ENCODE results near the gene MTA1.
A peak's percentile ranks its signal among the peaks of the same experiment; 100 is the strongest.

MTA1 gene

DNA sequence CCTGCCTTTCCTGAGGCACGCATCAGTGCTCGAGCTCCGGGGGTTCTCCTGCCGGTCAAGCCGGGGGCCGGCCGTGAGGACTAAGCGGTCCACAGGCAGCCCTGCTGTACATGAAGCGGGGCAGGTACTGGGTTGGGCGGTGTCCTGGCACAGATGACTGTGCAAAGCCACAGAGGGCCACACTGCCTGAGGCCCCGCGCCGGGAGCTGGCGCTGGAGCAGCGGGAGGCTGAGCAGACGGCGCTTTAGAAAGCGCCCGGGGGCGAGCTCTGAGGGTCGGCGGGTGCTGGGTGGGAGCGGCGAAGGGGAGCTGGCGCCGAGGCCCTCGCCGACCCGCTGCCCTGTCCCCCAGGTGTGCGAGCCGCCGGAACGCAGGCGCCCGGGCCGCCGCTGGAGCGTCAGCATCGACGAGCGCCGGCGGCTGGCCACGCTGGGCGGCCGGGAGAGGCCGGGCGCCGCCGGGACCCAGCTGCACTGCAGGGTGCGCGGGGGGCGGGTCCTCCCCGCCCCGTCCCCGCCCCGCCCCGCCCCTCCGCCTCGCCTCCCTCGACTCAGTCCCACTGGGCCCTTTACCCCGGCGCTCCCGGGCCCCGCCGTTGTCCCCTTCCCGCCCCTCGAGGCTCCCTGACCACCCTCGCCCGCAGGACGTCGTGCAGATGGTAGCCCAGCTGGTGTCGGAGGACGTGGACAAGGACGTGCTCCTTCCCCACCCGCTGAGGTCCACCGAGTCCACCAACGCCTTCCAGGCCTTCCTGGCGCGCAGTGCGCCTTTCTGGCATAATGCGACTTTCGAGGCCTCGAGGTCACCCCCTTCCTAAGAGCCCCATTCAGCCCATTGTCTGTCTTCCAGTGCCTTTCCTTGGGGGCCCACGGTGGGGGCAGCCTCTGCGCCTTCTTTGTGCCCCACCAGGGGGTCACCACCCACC is 8.3 kb upstream of the MTA1 start:
- no peak for DNase-seq

DNA sequence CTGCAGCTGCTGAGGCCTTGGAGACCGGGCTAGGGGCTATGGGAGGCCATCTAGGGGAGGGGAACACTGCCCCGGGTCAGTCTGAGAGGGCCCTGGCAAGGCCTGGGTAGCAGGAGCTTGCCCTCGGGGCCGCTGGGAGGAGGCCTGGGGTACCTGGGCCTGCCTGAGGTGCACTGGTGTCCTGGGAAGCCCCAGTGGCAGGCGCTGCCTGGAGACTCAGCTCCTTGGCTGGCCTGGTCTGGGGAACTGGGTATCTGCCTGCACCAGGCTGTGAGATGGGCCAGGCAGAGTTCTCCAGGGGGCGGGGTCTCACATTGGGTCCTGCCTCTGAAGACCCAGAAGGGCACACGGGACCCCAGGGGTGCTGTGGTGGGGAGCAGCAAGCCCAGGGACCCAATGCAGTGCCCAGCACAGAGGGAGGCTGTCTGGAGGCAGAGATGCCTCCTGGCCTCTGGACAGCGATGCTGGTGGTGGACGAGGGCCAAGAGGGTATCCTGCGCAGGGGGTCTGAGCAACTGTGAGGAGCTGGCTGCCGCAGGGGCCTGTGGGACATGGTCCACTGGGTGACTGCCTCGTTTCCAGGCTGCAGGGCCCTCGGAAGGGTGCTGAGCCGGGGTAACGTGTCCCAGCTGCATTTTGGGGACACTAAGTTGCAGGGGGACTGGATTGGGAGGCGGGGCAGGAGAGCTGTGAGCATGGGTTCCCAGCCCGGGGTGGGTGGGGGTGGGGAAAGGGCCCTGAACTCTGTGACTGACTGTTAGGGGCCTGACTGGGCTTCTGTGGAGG is 7.4 kb upstream of the MTA1 start:
- DNase-seq = no peak

DNA sequence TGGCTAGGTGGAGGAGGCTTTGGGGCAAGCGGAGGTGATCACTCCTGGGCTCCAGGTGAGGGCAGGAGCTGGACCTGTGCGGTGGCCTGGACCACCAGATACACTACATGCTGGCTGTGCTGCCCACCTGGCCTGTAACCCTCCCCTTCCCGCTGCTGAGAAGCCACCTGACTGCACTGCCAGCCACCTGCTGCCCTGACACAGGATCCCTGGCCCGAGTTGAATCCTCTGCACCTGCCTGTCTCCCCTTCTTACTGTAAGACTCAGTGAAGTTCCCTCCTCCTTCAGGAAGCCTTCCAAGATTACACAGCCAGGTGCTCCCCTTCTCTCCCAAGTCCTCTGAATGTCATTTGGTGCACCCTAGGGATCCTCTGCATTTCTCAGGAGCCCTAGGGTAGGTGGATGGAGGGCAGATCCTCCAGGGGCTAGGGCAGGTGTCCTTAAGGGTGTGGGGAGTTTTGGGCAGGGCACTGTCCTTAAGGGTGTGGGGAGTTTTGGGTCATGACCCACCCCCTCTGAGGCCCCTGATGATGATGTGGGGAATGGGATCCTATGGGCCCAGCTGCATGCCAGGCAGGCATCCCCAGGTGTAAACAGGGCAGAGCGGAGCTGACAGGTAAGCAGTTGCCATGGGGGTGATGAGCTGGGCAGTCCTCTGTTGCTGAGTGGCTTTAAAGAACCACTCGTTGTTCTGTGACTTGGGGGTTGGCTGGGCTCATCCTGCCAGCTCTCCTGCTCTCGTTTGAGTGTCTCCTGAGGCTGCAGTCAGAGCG is 6.7 kb upstream of the MTA1 start:
- no peak for DNase-seq

DNA sequence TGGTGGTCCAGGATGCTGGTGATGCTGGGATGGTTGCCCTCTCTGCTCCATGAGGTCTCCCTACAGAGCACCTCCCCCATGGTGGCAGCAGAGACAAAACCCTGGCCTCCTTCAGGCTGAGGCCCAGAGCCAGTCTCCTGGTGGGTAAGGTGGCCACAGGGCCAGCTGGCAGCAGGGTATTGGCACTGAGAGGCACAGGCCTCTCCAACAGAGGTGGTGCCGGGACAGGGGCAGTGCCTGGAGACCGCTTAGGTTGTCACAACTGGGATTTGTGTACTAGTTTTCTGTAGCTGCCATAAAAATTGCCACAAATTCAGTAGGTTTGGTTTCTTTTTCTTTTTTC is 6.1 kb upstream of the MTA1 start:
- no peak for DNase-seq

DNA sequence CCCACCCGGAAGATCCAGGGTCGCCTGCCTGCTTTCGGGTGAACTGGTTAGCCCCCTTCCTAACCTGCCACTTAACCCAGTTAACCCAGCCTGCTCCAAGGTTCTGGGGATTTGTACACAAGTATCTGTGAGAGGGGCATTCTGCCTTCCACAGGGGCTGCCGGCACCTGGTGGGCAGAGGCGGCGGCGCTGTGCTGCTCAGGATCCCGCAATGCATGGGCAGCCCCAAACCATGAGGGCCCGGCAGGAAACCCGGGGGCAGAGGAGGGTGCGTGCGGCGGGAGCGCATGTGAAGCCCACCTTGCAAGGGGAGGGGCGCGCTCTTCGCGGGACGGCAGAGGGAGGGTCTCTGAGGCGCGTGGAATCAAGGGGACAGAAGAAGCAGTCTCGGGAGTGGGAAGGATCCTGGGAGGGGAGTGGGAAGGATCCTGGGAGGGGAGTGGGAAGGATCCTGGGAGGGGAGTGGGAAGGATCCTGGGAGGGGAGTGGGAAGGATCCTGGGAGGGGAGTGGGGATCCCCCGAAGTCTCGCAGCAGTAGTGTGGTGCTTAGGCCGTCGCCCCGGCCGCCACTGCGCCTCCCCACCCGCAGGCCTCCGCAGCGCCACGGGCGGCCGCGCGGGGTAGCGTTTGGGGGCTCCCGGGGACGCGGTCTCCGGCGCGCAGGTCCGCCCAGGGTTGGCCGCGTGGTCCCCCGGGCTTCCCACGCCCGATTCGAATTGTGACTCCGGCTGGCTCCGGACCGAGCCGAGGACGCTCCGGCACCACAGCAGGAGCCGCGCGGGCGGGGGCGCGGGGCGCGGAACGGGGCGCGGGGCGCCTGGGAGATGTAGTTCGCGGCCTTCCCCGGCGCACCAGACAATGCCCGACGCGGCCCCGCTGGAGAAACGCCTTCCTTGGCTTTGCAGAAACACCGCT is 4.9 kb upstream of the MTA1 start:
- DNase-seq = peak; percentile 73

DNA sequence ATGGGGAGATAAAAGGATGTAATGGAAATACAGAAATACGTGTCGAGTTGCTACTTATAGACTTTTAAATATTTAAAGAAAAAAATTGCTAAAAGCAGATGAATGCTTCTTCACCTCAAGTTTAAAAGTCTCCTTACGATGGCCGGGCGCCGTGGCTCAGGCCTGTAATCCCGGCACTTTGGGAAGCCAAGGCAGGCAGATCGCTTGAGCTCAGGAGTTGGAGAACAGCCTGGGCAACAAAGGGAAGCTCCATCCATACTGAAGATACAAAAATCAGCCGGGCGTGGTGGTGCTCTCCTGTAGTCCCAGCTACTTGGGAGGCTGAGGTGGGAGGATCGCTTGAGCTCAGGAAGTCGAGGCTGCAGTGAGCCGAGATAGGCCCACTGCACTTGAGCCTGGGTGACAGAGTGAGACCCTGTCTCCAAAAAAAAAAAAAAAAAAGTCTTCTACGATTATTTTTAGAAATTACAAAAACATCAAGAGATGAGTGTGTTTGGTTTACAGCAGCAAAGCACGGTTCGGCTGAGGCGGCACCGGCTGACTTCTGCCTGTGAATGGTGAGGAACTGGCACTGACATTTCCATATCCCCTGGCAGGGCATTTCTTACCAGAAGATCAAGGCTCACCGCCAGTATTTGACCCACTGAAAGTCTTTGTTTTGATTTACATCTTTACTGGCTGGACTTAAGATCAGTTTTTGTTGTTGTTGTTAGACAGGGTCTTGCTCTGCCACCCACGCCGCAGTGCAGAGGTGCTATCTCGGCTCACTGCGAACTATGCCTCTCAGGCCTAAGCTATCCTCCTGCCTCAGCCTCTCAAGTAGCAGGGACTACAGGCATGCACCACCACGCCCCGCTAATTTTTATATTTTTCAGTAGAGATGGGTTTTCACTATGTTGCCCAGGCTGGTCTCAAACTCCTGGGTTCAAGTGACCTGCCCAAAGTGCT is 3.9 kb upstream of the MTA1 start:
- DNase-seq = no peak

DNA sequence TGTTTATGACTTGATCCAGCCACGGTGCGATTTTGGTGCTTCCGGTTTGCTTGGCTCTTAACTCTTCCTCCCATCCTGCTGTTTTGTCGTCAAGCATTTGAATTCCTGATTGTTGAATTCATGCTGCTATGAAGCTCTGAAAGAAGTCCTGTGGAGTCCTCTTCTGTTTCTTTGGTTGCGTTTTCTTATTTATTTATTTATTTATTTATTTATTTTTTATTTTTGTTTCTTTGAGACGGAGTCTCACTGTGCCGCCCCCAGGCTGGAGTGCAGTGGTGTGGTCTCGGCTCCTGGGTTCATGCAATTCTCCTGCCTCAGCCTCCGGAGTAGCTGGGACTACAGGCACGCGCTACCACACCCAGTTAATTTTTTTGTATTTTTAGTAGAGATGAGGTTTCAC is 3.0 kb upstream of the MTA1 start:
- DNase-seq = no peak

DNA sequence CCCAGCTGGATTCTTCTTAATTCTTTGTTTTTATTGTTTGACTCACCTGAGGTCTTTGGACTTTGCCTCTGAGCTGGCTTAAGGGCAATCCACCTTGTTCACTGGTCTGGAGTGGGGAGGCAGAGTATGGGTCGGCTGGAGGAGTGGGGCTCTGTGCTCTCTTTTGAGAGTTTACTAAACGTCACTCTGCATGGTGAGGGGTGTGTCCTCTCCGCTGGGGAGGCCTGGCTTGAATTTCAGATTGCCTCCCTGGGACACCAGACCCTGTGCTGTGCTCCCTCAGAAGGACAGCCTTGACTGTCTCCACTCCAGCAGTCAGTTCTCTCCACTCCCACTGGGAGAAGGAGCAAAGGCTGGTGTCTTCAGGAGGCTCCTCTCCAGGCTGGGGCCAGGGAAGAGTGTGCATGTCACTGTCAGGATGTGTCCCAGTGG is 1.9 kb upstream of the MTA1 start:
- DNase-seq = no peak

DNA sequence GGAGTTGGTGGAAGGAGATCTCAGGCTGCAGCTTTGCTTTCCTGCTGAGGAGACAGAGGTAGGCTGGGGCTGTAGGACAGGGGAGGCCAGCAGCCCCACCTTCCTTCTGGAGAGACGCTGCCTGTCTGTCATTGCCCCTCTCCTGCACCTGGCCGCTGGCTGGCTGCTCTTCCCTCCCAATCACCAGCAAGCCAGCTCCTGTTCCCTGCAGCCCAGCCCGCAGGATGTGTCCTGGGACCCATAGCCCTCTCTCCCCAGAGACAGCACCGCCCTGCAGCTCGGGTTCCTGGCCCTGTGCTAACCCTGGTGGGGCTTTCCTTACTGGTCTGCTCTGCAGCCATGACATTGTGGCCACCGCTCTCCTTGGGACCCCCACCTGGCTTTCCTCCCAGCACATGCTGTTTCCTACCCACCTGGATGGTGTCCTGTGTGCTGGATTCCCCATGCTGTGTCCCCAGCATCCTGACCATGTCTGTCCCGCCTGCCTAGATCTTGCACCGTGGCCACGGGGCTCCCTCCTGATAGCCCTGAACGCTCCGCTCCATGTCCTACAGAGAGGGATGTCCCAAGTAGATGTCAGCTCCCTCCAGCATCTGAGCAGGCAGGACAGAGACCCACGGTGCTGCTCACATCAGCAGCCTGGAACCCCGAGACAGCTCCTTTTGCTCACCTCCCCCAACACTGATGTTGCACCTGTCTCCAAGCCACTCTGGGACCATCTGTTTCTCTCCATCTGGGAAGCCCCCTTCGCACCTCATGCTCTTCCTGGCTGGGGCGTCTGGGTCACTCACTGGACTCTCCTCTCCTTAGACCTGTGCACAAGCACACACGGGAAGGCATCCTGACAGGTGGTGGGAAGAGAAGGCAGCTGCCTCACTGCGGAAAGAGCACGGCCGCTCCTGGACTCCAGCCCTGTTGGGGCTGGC is 1.1 kb upstream of the MTA1 start:
- DNase-seq = no peak

DNA sequence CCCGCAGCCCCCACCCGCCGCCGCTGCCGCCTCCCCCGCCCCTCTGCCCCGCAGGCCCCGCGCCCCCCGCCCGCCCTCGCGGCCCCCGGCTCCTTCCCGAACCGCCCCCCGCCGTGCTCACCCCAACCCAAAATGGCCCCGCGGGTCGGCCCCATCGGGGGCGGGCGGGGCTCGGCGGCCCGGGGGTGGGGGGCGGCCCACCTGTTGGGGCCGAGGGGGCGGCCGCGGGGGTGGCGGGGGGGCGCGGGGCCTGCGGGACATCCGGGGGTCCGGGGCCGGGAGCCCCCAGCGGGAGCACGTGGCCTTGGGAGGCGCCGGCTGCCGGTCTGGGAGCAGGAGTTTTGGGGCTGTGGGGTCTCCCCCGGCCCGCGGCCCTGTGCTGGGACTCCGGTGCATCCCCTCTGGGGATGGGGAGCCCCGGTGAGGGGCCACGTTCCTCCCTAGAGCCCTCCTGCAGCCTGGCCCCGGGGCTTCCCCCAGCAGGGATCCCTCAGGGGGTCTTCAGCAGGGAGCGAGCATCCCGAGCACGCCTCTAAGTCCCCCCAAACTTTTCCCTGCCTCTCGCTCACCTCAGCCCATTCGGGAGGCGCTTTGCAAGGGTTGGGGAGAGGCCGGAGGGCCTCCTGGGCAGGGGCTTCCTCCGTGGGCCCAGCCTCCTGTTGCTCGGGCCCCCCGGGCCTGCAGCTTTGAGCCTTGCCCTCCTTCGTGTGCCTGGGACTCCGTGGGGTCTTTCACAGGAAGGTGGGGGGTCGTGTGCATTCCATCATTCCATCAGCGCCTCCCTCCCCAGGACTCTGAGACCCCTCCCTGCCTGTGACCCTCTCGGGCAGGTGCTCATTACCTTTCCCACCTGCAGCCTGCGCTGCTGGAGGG is 710 bp downstream of the MTA1 start:
- DNase-seq = peak; percentile 20

DNA sequence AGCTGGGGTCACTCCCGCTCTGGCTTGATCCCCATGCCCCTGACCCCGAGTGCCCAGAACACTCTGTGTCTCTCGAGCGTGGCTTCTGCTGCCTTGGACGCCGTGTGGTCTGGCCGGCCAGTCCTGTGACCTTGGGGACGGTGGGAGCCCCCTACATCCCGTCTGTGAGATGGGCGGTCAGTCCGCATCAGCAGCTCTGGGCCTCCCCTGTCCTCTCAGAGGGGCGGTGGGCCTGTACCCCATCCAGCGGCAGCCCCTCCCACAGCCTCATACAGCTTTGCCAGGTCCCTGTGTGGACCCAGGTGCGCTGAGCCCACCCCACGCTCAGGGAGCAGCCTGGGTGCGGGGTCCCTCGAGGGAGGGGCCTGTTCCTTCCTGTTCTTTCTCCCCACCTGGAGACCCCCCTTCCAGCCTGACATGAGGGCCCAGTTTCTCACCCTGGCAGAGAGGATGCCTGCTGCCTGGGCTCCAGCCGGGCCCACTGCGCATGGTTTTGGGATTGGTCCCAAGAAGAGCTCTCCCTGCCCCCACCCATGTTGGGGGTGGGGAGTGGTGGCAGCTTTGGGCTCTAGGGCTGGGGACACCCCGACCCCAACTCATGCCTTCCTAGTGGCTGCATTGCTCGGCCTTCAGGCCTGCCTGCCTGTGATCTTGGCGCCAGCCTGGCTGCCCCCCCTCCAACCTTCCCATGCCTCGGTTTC is 1.5 kb downstream of the MTA1 start:
- DNase-seq = no peak

DNA sequence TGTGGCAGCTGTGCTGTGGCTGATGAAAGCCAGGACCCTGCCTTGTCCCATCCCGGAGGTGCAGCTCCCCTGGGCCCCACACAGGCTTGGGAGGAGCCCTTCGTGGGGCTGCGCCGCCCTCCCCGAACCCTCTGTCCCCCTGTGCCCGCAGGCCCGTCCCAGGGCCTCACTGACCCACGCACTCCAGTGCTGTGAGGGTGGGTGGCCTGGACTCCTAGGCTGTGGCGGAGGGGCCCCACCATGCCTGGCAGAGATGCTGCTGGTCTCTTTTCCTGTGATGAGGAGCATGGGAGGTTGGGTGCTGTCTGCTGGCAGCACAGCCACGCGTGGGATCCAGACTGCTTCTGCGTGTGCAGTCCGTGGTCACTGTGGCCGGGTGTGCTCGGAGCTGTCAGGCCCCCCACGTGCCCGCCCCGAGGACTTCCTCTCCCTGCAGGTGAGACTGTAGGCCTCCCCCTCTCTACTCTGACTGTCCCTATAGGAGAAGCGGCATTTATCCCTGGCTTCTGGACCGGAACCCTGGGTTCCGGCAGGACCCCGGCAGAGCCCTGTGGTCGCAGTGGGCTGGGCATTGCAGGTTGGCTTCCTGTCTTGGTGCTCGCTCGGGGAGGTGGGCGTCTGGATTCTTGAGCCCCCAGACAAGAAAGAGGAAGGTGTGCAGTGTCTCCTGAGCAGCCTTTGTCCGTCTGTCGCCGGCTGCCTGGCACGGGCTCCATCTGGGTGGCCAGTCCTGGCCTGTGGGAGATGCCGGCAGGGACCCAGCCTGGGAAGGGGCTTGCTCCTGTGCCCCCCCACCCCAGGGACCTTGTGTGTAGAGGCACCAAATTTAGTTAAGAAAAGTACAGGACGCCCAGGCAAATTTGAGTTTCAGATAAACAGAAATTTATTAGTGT is 2.3 kb downstream of the MTA1 start:
- no peak for DNase-seq

DNA sequence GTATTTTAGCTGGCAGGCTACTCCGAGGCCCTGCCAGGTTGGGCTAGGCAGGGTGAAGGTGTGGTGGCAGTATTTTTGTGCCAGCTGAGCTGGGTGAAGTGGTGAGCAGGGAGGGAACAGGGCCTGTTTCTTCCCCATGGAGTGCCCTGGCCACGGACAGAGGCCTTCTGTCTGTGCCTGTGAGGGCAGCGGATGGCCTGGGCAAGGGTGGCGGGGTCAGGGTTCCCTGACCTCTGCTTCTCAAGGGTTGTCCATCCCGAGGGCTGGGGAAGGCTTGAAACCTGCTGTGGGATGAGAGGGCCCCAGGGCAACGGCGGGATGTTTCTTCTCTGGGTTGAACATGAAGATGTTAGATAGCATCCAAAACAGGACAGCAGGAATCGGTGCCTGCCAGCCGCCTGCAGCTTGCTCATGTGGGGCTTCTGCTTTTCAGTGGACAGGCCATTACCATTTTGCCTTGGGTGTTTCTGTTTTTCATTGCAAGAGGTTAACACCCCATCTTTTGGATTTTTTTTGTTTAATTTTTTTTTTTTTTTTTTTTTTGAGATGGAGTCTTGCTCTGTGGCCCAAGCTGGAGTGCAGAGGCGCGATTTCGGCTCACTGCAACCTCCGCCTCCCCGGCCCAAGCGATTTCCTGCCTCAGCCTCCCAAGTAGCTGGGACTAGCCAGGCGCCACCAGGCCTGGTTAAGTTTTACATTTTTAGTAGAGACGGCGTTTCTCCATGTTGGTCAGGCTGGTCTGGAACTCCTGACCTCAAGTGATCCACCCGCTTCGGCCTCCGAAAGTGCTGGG is 3.3 kb downstream of the MTA1 start:
- no peak for DNase-seq

DNA sequence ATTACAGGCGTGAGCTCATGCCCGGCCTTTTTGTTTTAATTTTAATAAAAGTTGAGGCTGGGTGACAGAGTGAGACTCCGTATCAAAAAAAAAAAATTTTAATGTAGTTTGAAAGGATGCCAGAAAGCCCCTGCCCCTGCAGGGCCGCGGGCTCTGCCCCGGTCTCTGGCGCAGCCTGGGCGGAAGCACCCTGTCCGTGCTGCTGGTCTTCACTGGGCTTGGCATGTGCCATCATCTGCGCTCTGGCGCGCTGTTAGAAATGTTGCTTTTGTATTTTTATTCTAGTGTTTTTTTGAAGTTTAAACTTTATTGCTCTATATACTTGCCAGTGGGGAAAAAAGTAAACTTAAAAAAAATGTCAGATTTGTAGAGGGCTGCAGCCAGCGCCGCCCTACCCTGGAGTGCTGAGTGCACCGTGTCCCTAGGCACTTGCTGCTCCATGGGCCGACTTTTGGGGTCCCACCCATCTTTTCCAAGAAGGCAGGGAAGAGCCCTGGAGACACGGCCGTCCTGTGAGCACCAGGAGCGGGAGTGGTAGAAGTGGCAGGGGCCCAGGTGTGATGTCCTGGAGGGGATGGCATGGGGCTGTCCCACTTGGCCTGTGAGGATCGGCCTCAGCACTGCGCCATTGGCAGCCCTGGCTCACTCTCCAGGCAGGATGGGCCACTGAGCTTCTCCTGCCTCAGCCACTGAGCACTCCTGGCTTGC is 4.0 kb downstream of the MTA1 start:
- DNase-seq = no peak

DNA sequence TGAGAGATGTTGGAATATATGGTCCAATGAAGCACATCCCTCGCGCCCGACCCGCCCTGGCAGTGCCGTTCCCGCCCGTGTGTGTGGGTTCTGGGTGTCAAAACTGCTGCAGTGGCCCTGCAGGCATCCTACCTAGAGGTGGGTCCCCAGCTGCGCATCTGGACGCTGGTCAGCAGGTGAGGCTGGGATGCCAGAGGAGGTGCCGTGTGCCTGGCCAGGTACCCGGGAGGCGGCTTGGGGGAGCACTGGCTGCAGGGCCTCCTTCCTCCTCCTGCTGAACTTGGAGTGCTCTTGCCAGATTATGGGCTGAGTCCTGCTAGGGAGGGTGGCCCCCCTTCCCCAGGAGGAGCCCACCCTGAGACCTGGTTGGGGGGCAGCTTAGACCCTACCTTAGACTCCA is 5.2 kb downstream of the MTA1 start:
- DNase-seq = no peak

DNA sequence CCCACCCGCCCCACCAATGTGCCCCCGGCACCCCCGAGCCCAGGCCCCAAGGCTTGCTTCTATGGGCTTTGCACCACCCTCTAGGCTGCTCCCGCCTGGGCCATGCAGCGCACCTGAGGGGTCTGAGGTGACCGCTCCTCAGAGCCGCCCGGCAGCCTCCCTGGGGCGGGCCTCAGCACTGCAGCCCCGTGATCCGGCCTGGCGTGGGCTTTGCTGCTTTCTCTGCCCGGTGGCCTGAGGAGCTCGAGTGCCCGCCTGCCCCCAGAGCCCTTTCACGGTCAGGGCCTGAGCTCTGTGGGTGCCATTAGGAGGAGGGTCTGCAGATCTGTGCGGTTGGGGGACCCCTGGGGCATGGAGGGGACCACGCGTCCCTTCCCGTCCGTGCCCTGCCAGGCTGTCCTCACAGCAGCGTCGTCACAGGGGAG is 6.2 kb downstream of the MTA1 start:
- DNase-seq = no peak
